ENCODE results near the gene AP3S2.
"Not testable (repeated sequence)": the region's sequence is repeated elsewhere in the genome, so short reads cannot be mapped to it uniquely, and the experiment has no call there.

AP3S2 gene

DNA sequence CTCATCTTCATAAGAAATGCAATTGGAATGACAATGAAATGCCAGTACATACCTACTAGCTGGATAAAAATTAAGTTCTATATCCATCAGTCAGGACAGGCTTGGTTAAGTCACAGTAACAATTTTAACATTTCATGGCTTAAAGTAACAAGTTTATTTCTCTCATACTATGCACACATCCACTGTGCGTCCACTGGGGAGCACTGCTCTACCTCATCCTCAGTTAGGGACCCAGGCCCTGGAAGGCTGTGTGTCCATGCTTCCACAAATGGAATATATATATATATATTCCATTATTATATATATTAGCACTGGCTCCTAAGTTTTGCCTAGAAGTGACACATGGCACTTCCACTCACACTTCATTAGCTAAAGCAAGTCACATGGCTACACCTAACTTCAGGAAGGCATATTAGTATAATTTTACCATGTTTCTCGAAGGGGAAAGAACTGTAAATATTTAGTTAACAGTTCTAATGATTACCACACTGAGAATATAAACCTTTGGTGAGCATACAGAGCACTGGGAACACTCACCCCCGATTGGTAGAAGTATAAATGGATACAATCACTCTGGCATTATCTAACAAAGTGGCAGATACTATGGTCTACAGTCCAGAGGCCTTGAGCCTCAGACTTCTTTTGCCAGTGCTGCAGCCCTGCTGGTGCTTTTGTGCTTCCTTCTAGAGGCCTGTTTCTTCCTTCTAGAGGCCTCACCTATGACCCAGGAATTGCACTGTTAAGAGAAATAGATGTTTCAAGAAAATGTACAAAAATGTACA lies 28.6 kb downstream of the AP3S2 start:
- no peak for DNase-seq (ENCODE audit: low spot score)

DNA sequence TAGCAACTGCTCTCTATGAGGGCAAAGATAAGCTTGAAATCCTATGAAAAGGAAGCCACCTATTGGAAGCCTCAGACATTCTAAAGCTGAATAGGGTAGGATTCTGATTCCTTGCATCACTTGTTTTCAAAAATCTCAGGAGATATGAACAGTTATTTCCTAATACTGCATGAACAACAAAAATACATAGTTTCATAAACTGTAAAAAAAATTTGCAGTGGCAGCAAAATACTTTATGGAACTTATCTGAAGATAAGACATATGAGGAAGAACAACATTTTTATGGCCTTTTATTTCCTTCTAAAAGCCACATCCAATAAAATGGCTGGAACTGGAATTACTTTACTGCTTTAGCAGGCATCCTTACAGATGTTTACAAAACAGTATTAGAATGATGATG lies 29.9 kb downstream of the AP3S2 start:
- DNase-seq (ENCODE audit: low spot score): no peak

DNA sequence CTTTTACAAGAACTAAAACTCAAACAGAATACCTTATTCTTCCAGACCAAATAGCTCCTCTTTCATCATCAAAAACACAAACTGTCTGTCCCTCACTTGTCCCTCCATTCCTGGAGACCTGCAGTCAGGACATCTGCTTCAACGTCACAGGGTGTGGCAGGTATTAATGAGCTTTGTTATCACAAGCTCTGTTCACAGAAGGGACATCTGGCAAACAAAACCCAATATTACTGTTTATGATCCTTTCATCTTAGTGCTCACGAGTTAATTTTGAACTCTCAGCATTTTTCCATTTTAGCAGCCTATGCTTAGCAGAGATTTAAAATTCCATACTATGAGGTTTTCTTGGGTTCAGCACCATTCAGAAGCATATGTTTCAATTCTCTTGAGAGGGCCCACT lies 32.9 kb downstream of the AP3S2 start:
- no peak for DNase-seq (ENCODE audit: low spot score)

DNA sequence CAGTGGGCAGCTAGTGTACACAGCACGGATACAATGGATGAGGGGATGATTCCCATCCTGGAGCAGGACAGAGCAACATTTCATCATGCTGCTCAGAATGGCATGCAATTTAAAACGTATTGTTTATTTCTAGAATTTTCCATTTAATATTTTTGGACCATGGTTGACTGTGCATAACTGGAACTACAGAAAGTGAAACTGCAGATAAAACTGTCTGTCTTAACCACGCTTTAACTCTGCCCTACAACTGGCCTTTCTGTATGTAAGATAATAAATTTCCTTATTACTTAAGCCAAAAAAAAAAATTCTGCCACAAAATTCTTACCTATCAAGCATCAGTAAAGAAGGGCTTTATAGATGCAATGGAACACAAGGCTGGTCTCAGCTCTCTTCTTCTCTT lies 33.4 kb downstream of the AP3S2 start:
- no peak for DNase-seq (ENCODE audit: low spot score)

DNA sequence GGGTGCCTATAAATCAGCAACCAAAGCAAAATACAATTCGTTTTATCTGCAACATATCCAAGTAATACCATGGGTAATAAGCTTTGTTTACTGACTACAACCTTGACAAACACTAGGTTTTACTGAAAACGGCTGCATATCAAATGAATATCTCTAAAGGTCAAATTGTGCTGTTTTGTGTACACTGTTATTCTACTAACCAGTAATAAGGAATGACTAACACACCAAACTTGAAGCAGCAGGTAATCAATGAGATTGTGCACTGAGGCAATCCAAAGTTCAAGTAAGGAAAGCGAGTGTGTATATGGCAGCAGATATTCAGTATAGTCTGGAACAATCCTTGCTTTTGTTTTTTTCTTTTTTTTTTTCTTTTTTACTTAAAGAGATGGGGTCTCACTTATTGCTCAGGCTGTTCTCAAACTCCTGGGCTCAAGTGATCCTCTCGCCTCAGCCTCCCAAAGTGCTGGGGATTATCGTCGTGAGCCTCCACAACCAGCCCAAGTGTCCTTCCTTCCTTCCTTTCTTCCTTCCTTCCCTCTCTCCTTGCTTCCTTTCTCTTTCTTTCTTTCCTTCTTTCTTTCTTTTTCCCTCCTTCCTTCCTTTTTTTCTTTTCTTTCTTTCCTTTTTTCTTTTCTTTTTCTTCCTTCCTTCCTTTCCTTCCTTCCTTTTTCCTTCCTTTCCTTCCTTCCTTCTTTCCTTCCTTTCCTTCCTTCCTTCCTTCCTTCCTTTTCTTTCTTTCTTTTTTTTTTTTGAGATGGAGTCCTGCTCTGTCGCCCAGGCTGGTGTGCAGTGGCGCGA lies 34.9 kb downstream of the AP3S2 start:
- DNase-seq (ENCODE audit: low spot score): no peak

DNA sequence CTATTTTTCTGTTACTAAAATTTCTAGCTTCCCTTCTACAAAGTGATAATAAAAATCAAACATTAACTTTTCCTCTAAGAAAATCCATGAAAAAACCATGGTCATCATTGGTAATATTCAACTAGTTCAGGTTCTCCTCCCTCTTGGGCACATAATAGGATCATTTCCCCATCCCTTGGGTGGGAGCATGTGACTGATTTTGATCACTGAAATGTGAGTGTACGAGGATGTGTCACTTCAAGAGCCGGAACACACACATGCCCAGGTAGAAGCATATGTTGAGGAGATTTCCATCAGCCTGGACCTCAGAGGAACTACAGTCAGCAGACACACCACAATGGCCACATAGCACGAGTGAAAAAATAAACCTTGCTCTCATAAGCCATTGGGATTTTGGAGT lies 36.1 kb downstream of the AP3S2 start:
- DNase-seq (ENCODE audit: low spot score): no peak

DNA sequence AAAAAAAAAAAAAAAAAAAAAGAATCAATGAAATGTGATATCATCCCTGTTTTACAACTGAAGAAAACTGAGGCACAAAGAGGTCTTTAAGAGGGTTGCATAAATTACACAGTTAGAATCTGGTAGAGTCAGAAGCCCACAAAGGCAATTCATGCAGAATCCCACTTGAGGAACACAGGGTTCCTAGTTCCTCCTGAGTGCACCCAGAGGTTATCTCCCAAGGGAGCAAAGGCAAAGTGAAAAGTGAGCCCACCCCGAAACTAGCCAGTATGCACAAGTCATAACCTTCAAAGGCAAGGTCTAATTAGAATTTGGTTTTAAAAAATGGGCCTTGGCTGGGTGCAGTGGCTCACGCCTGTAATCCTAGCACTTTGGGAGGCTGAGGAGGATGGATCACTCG lies 37.8 kb downstream of the AP3S2 start:
- no peak for DNase-seq (ENCODE audit: low spot score)

DNA sequence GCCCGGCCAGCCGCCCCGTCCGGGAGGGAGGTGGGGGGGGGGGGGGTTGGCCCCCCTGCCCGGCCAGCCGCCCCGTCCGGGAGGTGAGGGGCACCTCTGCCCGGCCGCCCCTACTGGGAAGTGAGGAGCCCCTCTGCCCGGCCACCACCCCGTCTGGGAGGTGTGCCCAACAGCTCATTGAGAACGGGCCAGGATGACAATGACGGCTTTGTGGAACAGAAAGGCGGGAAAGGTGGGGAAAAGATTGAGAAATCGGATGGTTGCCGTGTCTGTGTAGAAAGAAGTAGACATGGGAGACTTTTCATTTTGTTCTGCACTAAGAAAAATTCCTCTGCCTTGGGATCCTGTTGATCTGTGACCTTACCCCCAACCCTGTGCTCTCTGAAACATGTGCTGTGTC lies 38.9 kb downstream of the AP3S2 start:
- DNase-seq (ENCODE audit: low spot score): not testable (repeated sequence)

DNA sequence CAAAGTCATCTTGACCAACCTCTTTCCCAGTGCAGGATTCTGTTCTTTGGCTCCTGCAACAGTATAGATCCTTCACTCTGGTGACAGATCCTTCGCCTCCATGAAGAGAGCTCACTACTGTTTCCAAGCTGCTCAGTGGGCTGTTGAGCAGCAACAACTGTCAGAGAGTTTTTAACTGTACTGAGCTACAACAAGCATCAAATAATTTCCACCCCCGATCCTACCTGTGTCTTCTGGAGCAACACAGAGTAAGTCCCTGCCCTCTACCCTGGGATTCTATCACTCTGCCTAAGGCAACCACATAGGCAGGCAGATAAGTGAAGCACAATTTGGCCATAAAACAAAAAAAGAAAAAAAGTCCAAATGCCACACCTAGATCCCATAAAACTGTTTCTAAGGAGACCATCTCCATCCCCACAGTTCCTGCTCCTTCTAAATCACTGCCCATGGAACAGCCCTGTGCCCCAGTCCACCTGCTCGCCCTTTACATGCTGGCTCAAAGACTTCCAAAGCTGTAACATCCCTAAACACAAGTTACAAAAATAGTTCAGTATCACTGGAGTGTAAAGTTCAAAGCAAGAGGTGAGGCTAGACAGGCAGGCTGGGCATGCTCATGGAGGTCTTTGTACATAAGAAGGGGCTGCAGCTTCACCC lies 41.3 kb downstream of the AP3S2 start:
- DNase-seq (ENCODE audit: low spot score): no peak

DNA sequence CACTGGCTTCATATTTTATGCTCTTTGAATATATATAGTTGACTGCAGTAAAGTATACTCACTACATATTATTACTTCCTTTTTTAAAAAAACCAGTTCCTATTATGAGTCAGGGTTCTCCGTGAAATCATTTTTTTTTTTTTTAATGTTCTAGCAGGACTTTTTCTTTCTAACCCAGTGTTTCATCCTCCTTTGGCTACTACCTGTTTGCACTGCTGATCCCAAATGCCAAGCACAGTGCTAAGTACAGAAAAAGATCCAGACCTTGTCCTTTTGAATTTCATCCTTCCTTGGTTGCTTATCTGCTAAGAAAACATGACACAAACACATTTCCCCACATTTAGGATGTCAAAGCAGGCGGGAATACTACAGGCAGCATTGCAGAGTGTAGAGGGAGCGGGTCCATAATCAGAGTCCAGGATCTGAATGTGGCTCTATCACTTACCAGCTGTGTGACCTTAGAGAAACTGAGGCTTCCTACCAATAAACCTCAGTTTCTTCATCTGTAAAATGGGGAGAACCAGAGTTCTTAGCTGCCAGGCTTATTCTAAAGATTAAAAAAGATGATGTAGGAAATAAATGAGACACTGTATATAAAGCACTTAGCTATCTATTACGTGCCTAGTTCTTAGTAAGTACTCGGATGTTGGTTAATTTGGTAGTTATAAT lies 42.0 kb downstream of the AP3S2 start:
- no peak for DNase-seq (ENCODE audit: low spot score)

DNA sequence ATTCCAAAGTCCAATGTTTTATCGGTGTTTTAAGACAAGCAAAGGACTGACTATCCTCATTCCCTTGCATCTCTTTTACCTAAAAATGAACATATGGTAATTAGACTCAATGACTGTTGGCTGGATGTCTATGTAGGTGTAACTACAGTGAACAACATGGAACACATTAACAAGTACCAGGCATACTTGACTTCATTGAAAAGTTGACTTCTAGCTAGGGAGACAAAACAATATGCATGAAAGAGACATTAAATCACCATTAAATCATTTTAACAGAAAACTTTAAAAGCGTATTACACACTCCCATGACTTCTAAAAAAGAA lies 44.9 kb downstream of the AP3S2 start:
- DNase-seq (ENCODE audit: low spot score): no peak

DNA sequence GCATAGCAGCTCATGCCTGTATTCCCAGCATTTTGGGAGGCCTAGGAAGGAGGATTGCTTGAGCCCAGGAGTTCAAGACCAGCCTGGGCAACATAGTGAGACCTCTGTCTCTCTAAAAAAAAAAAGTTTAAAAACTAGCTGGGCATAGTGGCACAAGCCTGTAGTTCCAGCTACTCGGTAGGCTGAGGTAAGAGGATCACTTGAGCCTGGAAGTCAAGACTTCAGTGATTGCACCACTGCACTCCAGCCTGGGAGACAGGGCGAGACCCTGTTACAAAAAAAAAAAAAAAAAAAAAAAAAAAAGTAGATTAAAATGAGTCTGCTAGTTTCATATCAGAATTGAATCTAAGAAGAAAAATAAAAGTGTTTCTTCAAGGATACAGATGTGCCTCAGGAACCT lies 46.7 kb downstream of the AP3S2 start:
- no peak for DNase-seq (ENCODE audit: low spot score)

DNA sequence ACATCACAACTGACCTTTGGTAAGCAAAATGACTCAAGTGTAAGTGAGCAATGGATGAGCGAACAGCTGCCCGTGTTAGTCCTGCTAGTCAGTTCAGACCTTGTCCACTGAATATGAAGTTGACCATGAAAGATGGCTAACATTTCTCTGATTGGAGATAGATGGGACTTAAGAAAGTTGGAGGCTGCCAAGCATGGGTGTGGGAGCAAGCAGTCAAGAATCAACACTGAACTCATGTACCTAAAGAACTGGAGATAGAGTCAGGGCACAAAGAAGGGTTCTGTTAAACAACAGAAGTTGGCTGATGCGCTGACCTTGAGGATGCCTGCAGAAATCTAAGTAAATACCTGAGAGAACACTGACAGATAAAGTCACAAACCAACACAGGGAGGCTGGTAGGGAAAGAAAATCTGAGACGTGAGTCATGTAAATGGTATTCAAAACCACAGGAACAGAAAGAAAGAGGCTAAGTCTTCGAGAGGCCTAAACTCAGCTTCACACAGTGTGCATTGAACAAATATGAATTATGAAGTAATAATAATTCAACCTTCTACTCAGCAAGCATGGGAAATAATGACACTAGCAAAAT lies 48.4 kb downstream of the AP3S2 start:
- no peak for DNase-seq (ENCODE audit: low spot score)

DNA sequence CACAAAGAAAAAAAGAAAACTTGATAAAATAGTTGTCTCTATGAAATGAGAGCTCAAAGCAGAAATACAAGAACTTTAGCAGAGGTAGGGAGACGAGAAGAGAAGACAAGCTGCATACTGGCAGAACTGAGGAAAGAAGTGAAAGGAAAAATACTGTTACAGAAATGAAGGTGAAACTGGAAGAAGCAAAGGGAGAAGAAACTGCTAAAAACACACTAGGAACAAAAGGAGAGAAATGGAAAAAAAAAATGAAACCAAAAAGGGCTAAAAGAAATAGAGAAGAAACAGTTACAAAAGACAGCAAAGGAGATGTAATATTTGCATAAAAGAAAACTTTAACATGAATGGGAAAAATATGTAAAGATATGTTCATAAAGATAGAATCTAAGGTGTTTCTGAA lies 51.8 kb downstream of the AP3S2 start:
- DNase-seq (ENCODE audit: low spot score): no peak

DNA sequence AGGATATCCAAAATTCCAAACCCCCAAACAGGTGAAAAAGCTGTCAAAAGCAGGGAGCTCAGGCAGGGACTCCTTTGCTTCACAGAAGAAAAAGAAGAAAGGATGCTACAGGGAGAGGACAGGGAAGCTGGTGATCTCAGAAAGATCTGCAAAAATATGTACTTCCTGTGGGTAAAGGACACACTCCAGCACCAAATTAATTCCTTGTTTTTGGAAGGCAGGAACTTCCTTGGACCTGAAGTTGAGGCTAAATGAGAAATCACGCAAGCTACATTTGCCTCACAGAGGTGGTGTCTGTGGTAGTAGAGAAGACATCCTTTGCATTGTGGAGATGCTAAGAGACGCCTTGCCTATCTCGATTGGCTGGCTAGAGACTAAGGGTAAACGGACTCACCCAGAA lies 52.5 kb downstream of the AP3S2 start:
- DNase-seq (ENCODE audit: low spot score): no peak

DNA sequence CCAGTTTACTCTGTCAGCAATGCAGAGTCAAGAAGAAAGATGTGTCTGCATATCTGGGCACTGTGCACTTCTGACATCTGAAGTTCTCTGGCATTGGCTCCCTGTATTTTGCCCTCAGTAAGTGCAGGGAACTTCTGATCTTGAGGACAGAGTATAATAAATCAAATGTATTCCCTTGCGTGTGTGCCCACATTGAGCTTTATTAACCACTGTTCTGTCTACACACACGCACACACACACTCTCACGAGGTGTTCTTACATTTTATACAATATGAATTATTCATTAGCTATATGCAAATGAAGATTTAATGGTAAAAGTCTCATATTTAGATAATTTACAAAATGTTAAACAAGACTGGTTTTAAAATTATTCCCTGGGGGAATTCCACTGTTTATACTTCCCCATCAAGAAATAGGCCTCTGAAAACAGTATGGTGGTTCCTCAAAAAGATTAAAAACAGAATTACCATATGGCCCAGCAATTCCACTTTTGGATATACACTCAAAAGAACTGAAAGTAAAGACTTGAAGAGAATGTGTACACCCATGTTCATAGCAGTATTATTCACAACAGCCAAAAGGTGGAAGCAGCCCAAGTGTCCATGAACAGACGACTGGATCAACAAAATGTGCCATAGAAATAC lies 54.5 kb downstream of the AP3S2 start:
- DNase-seq (ENCODE audit: low spot score): no peak

DNA sequence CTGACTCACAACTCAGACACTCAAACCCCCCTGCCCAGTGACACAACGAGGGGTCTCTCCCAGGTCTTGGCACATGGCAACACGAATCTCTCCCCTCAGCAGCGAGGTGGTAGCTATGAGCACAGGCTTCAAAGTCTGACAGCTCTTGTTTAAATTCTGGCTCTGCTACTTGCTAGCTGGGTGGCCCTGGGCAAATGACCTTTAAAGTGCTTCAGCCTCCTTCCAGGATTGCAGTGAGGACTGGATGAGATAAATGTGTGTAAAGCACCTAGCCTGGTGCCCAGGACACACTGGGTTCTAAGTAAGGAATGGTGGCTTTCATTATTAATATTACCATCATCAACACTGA lies 56.0 kb downstream of the AP3S2 start:
- DNase-seq (ENCODE audit: low spot score): no peak

DNA sequence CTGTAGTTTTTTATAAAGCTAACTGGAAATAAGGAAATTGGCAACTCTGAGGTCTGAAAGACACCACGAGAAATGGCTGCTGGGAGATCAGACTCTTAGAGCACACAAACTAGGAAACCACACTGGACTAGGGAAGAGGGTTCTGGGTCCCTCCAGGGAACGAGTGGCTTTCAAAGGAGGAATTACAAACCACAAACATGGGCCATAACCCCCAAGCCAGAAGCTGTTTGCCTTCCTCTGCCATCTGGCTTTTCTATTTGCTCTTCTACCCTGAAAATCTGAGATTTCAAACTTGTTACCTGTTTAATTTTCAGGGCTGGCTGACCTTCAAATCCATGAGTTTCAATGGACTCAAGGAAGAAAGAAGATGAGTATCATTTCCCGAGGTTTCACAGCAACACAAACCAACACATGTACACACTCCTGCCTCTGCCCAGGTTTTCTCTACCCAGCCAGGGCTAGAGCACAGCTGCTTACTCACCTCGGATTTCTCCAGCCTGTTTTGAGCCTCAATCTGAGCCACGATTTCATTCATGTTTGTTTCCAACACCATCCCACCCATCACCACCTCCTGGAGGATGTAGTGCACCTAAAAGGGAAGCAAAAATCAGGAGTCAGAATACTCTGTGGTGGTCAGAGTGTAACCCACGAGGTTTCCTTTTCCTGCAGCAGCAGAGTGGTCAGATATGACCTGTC lies 56.5 kb downstream of the AP3S2 start:
- no peak for DNase-seq (ENCODE audit: low spot score)

DNA sequence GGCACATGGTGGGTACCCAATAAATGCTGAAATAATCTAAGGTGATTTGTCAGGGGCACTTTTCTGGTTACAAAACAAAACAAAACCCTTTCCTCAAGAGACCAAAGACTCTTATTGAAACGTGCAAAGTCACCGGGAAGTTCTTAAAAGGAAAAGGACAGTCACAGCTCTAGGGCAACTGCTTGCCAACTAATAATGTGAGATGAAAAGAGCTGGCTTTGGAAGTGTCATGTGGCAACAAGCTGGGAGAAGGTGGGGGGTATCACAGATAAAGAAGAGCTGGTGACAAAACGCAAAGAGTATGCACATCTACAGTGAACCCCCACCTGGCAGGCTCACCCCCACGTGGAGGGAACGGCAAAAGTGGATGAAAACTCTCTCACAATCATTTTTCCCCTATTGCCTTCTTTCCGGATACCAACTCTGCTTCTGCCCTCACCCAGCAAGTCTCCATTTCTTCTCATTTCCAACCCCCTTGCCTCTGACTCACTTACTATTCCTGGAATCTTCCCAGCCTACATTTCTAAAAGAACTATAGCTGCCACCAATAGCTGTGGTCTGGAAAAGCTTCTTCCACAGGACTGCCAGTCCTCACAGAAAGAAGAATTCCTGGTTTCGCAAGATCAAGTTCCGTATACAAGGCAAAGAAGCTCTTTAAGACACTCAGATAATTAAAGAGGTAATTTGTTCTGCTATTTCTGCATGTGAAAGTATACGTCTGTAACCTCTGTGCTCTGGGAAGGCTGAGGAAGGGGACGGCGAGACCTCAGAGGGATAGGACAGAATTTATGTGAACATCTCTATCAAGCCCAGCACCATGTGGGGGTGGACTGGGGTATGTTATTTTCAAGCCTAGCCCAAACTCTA lies 57.3 kb downstream of the AP3S2 start:
- no peak for DNase-seq (ENCODE audit: low spot score)

DNA sequence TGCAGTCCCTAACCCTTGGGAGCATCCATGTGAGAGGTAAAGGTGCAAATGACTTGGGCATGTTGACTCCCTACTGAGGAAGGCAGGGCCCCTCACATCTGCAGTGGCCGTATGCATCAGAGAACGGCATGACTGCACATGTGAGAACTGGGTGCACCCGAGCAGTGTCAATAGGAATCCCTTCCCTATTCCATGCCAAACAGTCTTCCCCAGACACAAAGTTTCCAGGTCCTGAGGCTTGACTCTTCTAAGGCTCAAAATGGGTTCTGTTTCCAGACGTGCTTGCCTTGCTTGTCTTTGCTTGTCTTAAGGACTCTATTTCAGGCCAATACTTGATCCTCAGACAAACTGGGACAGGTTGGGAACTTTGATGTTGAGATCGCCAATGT lies 58.6 kb downstream of the AP3S2 start:
- no peak for DNase-seq (ENCODE audit: low spot score)

Measured in CD4-positive, alpha-beta T cell treated with Interleukin-2 at 100 ng/mL for 4 hours (primary cell).